ENCODE data around the gene GSN. TPM values are rescaled to one million over a fixed set of nuclear protein-coding genes. Genes with fewer than 3 reads are reported as not detected.

Gene GSN
- polyA plus RNA-seq, 3 donors: 183 to 2,232 (median 1,519) TPM

GRCh38 chr9:121326130-121326838, 58.3 kb downstream of the GSN start:
- peak overlapping the region; percentile 29 for H3K27ac ChIP-seq (ENCODE audit: low read depth, low read length)
- WGBS, 3 donors: 48 to 77% (median 53%) methylated on average over 19 of the region's 19 CpGs

DNA sequence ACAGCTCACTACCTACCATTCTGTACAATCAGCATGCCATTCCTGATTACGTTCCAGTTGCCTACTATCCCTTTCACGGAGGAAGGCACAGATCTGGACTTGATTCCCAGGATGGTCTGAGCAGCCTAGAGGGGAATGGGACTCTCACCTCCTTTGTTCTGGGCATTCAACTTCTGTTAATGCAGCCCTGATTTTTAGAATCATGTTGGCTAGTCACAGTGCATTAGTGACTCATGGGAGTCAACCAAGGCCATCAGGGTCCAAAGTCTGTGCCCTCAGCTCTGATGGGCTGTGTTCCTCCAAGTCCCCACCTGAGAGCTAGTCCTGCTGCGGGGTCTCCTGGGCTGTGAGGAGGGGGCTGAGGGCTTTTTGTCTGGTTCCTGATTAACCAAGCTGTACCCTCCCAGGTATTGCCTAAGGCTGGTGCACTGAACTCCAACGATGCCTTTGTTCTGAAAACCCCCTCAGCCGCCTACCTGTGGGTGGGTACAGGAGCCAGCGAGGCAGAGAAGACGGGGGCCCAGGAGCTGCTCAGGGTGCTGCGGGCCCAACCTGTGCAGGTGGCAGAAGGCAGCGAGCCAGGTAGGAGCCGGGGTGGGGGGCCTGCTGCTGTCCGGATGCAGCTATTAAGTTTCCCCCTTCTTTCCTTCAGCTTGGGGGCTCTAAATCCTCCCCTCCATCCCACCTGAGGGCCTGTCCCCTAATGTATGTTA, 59.1 kb downstream of the GSN start:
- 82 to 92% (median 91%) methylated on average over 10 to 11 of the region's 11 CpGs for WGBS, 3 donors
- H3K27ac ChIP-seq (ENCODE audit: low read depth, low read length): peak overlapping the region; percentile 29

- 75 to 83% (median 77%) methylated on average over 8 of the region's 8 CpGs for WGBS, 3 donors
- no peak overlapping the region for H3K27ac ChIP-seq (ENCODE audit: low read depth, low read length)
Measured at GRCh38 chr9:121328476-121328875, 60.5 kb downstream of the GSN start.

GRCh38 chr9:121328876-121329681, 61.1 kb downstream of the GSN start:
- 78 to 87% (median 81%) methylated on average over 16 of the region's 16 CpGs for WGBS, 3 donors
- H3K27ac ChIP-seq (ENCODE audit: low read depth, low read length): no peak overlapping the region

DNA sequence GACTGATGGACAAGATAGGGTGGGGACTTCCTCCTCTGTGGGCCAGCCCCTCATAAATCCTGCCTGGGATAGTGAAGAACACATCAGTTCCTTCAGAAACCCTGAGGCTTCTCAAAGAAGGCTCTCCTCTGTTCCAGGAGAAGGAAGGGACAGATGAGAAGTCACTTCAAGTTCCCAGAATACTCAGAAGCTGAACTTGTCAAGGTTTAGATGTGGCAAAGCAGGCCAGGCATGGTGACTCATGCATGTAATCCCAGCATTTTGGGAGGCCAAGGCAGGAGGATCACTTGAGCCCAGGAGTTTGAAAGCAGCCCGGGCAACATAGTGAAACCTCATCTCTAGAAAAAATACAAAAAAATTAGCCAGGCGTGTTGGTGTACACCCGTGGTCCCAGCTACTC, 63.6 kb downstream of the GSN start:
- H3K27ac ChIP-seq (ENCODE audit: low read depth, low read length): no peak overlapping the region
- WGBS, 3 donors: 78 to 91% (median 86%) methylated on average over 3 of the region's 3 CpGs

DNA sequence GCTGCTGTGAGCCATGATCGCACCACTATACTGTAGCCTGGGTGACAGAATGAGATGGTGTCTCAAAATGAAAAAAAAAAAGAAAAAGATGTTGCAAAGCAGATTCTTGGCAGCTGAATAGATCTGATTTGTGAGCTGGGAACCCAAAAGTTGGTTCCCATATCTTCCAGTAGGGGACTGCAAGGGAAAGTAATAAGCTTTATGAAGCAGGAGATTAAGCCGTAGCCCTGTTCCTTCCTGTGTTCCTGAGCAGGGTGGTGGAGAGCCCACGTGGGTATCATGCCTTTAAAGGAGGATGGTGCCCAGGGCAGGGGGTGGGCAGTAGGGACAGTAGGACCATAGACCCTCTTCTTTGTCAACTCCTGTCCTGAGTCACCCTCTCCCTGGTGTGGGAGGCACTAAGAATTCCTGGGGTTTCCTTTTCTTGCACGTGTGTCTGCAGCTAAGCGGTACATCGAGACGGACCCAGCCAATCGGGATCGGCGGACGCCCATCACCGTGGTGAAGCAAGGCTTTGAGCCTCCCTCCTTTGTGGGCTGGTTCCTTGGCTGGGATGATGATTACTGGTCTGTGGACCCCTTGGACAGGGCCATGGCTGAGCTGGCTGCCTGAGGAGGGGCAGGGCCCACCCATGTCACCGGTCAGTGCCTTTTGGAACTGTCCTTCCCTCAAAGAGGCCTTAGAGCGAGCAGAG, 64.2 kb downstream of the GSN start:
- WGBS, 3 donors: 58 to 81% (median 71%) methylated on average over 14 of the region's 14 CpGs
- H3K27ac ChIP-seq (ENCODE audit: low read depth, low read length): no peak overlapping the region

GRCh38 chr9:121333950-121334773, 66.2 kb downstream of the GSN start:
- H3K27ac ChIP-seq (ENCODE audit: low read depth, low read length): no peak overlapping the region
- 71 to 83% (median 75%) methylated on average over 8 of the region's 8 CpGs for WGBS, 3 donors

- H3K27ac ChIP-seq (ENCODE audit: low read depth, low read length): no peak overlapping the region
- 76 to 82% (median 78%) methylated on average over 4 of the region's 4 CpGs for WGBS, 3 donors
Measured at GRCh38 chr9:121336665-121337064, 68.7 kb downstream of the GSN start.

DNA sequence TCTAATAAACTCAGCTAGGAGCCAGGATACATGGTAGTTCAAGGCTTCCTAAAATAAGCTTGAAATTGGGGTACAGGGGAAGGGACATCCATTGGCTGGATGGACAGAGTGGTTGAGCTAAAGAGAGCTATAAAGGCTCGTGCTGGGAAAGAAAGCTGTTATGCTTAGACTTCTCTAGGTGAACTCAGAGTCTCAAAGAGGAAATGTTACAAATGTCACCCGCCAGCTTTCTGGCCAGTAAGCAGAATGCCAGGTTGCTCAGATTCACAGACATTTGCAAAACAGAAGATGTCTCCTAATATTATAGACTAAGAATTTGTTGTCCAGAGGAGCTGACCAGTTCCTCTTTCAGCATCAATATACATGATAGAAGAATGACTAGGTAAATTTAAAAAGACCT, 71.5 kb downstream of the GSN start:
- H3K27ac ChIP-seq (ENCODE audit: low read depth, low read length): no peak overlapping the region
- WGBS, 3 donors: 77 to 98% (median 79%) methylated on average over 2 of the region's 2 CpGs

GRCh38 chr9:121340676-121341392, 72.9 kb downstream of the GSN start:
- H3K27ac ChIP-seq (ENCODE audit: low read depth, low read length): no peak overlapping the region
- 94 to 98% (median 96%) methylated on average over 6 of the region's 6 CpGs for WGBS, 3 donors

GRCh38 chr9:121344184-121344583, 76.2 kb downstream of the GSN start:
- 24 to 65% (median 59%) methylated on average over 4 of the region's 4 CpGs for WGBS, 3 donors

DNA sequence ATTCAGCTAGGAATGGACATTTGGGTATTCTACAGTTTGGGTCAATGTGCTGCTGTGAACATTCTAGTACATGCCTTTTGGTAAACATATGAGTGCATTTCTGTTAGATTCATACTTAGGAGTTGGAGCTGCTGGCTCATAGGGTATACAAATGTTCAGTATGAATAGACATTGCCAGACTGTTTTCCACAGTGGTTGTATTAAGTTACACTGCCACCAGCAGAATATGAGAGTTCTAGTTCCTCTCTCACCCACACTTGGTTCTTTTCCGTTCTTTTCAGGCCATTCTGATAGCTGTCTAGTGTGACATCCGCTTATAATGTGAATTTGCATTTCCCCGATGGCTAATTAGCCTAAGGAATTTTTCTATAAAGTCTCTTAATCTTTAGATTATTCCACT, 77.1 kb downstream of the GSN start:
- WGBS, 3 donors: 77 to 91% (median 83%) methylated on average over 3 of the region's 3 CpGs
- no peak overlapping the region for H3K27ac ChIP-seq (ENCODE audit: low read depth, low read length)

More at GRCh38 chr9:121344184-121344583, 76.2 kb downstream of the GSN start:
- no peak overlapping the region for H3K27ac ChIP-seq (ENCODE audit: low read depth, low read length)

DNA sequence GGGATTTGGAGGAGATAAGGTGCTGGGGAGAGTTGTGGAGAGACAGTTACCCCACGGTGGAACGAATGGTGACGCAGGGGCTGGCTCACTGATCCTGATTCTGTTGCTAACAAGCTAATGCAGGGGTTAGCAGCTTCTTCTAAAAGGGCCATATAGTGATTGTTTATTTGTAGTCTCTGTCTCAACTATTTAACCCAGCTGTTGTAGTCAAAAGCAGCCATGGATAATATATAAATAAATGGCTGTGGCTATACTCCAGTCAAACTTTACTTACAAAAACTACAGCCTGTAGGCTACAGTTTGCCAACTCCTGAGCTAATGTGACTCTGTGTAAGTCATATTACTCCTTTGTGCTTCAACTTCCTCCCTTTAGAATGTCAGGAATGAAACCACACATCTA, 80.3 kb downstream of the GSN start:
- 75 to 85% (median 79%) methylated on average over 3 of the region's 3 CpGs for WGBS, 3 donors
- H3K27ac ChIP-seq (ENCODE audit: low read depth, low read length): no peak overlapping the region

GRCh38 chr9:121349009-121349408, 81.0 kb downstream of the GSN start:
- H3K27ac ChIP-seq (ENCODE audit: low read depth, low read length): no peak overlapping the region
- WGBS, 3 donors: 65 to 80% (median 76%) methylated on average over 8 of the region's 8 CpGs

GRCh38 chr9:121350036-121350435, 82.1 kb downstream of the GSN start:
- 86 to 95% (median 87%) methylated on average over 1 of the region's 1 CpG for WGBS, 3 donors
- H3K27ac ChIP-seq (ENCODE audit: low read depth, low read length): no peak overlapping the region

GRCh38 chr9:121350993-121351561, 83.1 kb downstream of the GSN start:
- WGBS, 3 donors: 3 to 18% (median 8%) methylated on average over 2 of the region's 2 CpGs
- no peak overlapping the region for H3K27ac ChIP-seq (ENCODE audit: low read depth, low read length)

Measured in adipose tissue (tissue), 3 donors.